Dedifferentiated amniotic fluid mesenchymal stem cell (primary cell): Measurements from ENCODE around the gene CDCP2.

ENCODE experiments used
- DNase-seq: peaks from one replicate; pipeline ENCODE4 v3.0.0-alpha.2; 2016; ENCODE audit errors: extremely low spot score

The CDCP2 gene

GRCh38 chr1:54152696-54153095 lies at the start of gene CDCP2:
CDCP2 (minus strand) TSS chr1:54153000; CDS start chr1:54152922, 78 bp downstream.
- no peak for DNase-seq

- no peak for DNase-seq
Observed at GRCh38 chr1:54200519-54200997, 47.8 kb upstream of the CDCP2 start.

- peak; percentile 93 for DNase-seq
Observed at GRCh38 chr1:54199765-54200518, 47.1 kb upstream of the CDCP2 start, which contains the start of the genes CYB5RL and MRPL37. CYB5RL (minus strand) TSS chr1:54200030; CDS start chr1:54195616, 4,414 bp downstream. MRPL37 (plus strand) TSS chr1:54200167; CDS start chr1:54200244, 77 bp downstream.

- DNase-seq: no peak
Observed at GRCh38 chr1:54199151-54199764, 46.5 kb upstream of the CDCP2 start.

GRCh38 chr1:54193453-54193852 lies 40.7 kb upstream of the CDCP2 start:
- no peak for DNase-seq

GRCh38 chr1:54191525-54191924 lies 38.7 kb upstream of the CDCP2 start:
- DNase-seq: no peak

GRCh38 chr1:54190526-54190925 lies 37.7 kb upstream of the CDCP2 start:
- no peak for DNase-seq

- no peak for DNase-seq
Observed at GRCh38 chr1:54188291-54188690, 35.5 kb upstream of the CDCP2 start.

- no peak for DNase-seq
Observed at GRCh38 chr1:54186056-54186455, 33.3 kb upstream of the CDCP2 start.

GRCh38 chr1:54180701-54181360 lies 28.0 kb upstream of the CDCP2 start:
- DNase-seq: no peak

- no peak for DNase-seq
Observed at GRCh38 chr1:54178296-54179070, 25.7 kb upstream of the CDCP2 start.

- no peak for DNase-seq
Observed at GRCh38 chr1:54177726-54178125, 24.9 kb upstream of the CDCP2 start.

GRCh38 chr1:54176621-54177327 lies 24.0 kb upstream of the CDCP2 start:
- DNase-seq: no peak

- no peak for DNase-seq
Observed at GRCh38 chr1:54174106-54174505, 21.3 kb upstream of the CDCP2 start.

GRCh38 chr1:54173681-54174080 lies 20.9 kb upstream of the CDCP2 start:
- no peak for DNase-seq

- no peak for DNase-seq
Observed at GRCh38 chr1:54172614-54173599, 20.1 kb upstream of the CDCP2 start.

- no peak for DNase-seq
Observed at GRCh38 chr1:54171606-54172005, 18.8 kb upstream of the CDCP2 start.

- no peak for DNase-seq
Observed at GRCh38 chr1:54171016-54171415, 18.2 kb upstream of the CDCP2 start.

GRCh38 chr1:54169068-54169467 lies 16.3 kb upstream of the CDCP2 start:
- no peak for DNase-seq
